Measurements from ENCODE around the gene EXD3.
A peak's percentile ranks its signal among the peaks of the same experiment; 100 is the strongest.

EXD3 gene

GRCh38 chr9:137371946-137372651, 50.9 kb downstream of the EXD3 start:
- Histone ChIP-seq H3K27me3 (no peaks in the 10 kb centered on the region), H3K9ac (0 out of 22 replicates have a peak overlapping the region, but pooled peaks of 3 of the 11 experiments have one; percentile 13 to 16 (median 13)), H3K9me3 (replicated peaks in 1 of 11) (peaks cover 7 to 14% (median 12%) of the 10 kb centered on the region in 11 experiments; a peak in 20 of 22 replicates), H3K4me2 (peak overlapping the region in 4 of 11 experiments; percentile 5 to 43 (median 16); a peak in 6 of 22 replicates), H3K4me3 (no peak overlapping the region), H3K27ac (peak overlapping the region in 1 of 11 experiments; percentile 18; a peak in 1 of 22 replicates), H4K20me1 (no peaks in the 10 kb centered on the region; a peak in 2 of 22 replicates), H3K36me3 (peaks cover 0 to 16% (median 0%) of the 10 kb centered on the region in 11 experiments; a peak in 7 of 22 replicates), H3K4me1 (peaks cover 0 to 27% (median 15%) of the 10 kb centered on the region in 10 experiments; a peak in 11 of 20 replicates)
- TF ChIP-seq Cebpa-rat (IDR thresholded peaks at IDR 0.05) = no peak

- Histone ChIP-seq H3K27ac (no peak overlapping the region), H3K4me3 (no peak overlapping the region), H3K27me3 (no peaks in the 10 kb centered on the region), H3K4me2 (no peak overlapping the region), H4K20me1 (no peaks in the 10 kb centered on the region; a peak in 2 of 22 replicates), H3K9ac (no peak overlapping the region), H3K4me1 (peaks cover 0 to 32% (median 18%) of the 10 kb centered on the region in 10 experiments; a peak in 18 of 20 replicates), H3K9me3 (replicated peaks in 1 of 11) (peaks cover 7 to 14% (median 12%) of the 10 kb centered on the region in 11 experiments; a peak in 20 of 22 replicates), H3K36me3 (peaks cover 0 to 20% (median 0%) of the 10 kb centered on the region in 11 experiments; a peak in 7 of 22 replicates)
- TF ChIP-seq Cebpa-rat (IDR thresholded peaks at IDR 0.05) = no peak
Measured at GRCh38 chr9:137371521-137371941, 51.4 kb downstream of the EXD3 start.

- Histone ChIP-seq H3K4me3 (no peak overlapping the region), H3K36me3 (peaks cover 0 to 25% (median 0%) of the 10 kb centered on the region in 11 experiments; a peak in 7 of 22 replicates), H3K4me1 (peaks cover 5 to 38% (median 24%) of the 10 kb centered on the region in 10 experiments; a peak in 19 of 20 replicates), H3K27ac (no peak overlapping the region), H3K9me3 (replicated peaks in 1 of 11) (peaks cover 7 to 9% (median 8%) of the 10 kb centered on the region in 11 experiments; a peak in 20 of 22 replicates), H3K4me2 (no peak overlapping the region), H3K27me3 (no peaks in the 10 kb centered on the region), H3K9ac (no peak overlapping the region), H4K20me1 (no peaks in the 10 kb centered on the region; a peak in 2 of 22 replicates)
- no peak for TF ChIP-seq Cebpa-rat (IDR thresholded peaks at IDR 0.05)
Measured at GRCh38 chr9:137370865-137371520, 52.0 kb downstream of the EXD3 start.

- Histone ChIP-seq H3K4me1 (peaks cover 12 to 46% (median 32%) of the 10 kb centered on the region in 10 experiments), H3K36me3 (peaks cover 0 to 25% (median 0%) of the 10 kb centered on the region in 11 experiments; a peak in 7 of 22 replicates)
Measured at GRCh38 chr9:137369911-137370764, 52.8 kb downstream of the EXD3 start.

GRCh38 chr9:137369061-137369787, 53.7 kb downstream of the EXD3 start:
- Histone ChIP-seq H3K9me3 (replicated peaks in 1 of 11) (peaks cover 0 to 3% (median under 1%) of the 10 kb centered on the region in 11 experiments; a peak in 4 of 22 replicates), H3K4me1 (peaks cover 17 to 50% (median 38%) of the 10 kb centered on the region in 10 experiments), H3K4me2 (no peak overlapping the region), H3K27ac (no peak overlapping the region), H3K9ac (no peak overlapping the region; a peak in 1 of 22 replicates), H3K36me3 (peaks cover 0 to 24% (median 0%) of the 10 kb centered on the region in 11 experiments; a peak in 7 of 22 replicates), H3K27me3 (no peaks in the 10 kb centered on the region), H4K20me1 (no peaks in the 10 kb centered on the region; a peak in 2 of 22 replicates), H3K4me3 (no peak overlapping the region)
- TF ChIP-seq Cebpa-rat (IDR thresholded peaks at IDR 0.05) = no peak

More at GRCh38 chr9:137369911-137370764, 52.8 kb downstream of the EXD3 start:
- Histone ChIP-seq H3K9me3 (replicated peaks in 1 of 11) (peaks cover 0 to under 1% (median 0%) of the 10 kb centered on the region in 11 experiments; a peak in 4 of 22 replicates), H3K27me3 (no peaks in the 10 kb centered on the region), H3K4me2 (no peak overlapping the region), H4K20me1 (no peaks in the 10 kb centered on the region; a peak in 2 of 22 replicates), H3K9ac (peak overlapping the region in 1 of 11 experiments; percentile 23; a peak in 2 of 22 replicates), H3K27ac (no peak overlapping the region), H3K4me3 (no peak overlapping the region)
- TF ChIP-seq Cebpa-rat (IDR thresholded peaks at IDR 0.05) = no peak

- Histone ChIP-seq H3K27ac (no peak overlapping the region), H3K27me3 (no peaks in the 10 kb centered on the region), H4K20me1 (no peaks in the 10 kb centered on the region; a peak in 2 of 22 replicates), H3K4me1 (peaks cover 17 to 45% (median 36%) of the 10 kb centered on the region in 10 experiments), H3K9me3 (replicated peaks in 1 of 11) (peaks cover 5 to 10% (median 7%) of the 10 kb centered on the region in 11 experiments; a peak in 14 of 22 replicates), H3K4me3 (no peak overlapping the region), H3K4me2 (no peak overlapping the region), H3K9ac (no peak overlapping the region), H3K36me3 (peaks cover 0 to 18% (median 0%) of the 10 kb centered on the region in 11 experiments; a peak in 7 of 22 replicates)
- no peak for TF ChIP-seq Cebpa-rat (IDR thresholded peaks at IDR 0.05)
Measured at GRCh38 chr9:137368431-137369035, 54.4 kb downstream of the EXD3 start.

- H3K9me3 ChIP-seq (replicated peaks in 1 of 11) = peaks cover 9 to 16% (median 12%) of the 10 kb centered on the region in 11 experiments; a peak in 14 of 22 replicates
- no peak for TF ChIP-seq Cebpa-rat (IDR thresholded peaks at IDR 0.05)
Measured at GRCh38 chr9:137367506-137368430, 55.2 kb downstream of the EXD3 start.

More at GRCh38 chr9:137367506-137368430, 55.2 kb downstream of the EXD3 start:
- Histone ChIP-seq H3K4me1 (peaks cover 17 to 38% (median 29%) of the 10 kb centered on the region in 10 experiments), H4K20me1 (no peaks in the 10 kb centered on the region; a peak in 2 of 22 replicates), H3K4me2 (no peak overlapping the region), H3K27me3 (no peaks in the 10 kb centered on the region), H3K36me3 (peaks cover 0 to 18% (median 0%) of the 10 kb centered on the region in 11 experiments; a peak in 7 of 22 replicates), H3K27ac (no peak overlapping the region), H3K9ac (no peak overlapping the region), H3K4me3 (no peak overlapping the region)
